Spinal cord (tissue), 4 donors: ENCODE results near the gene ZNF432. TPM values are rescaled to one million over a fixed set of nuclear protein-coding genes. Genes with fewer than 3 reads are reported as not detected.

ENCODE experiments used
- polyA plus RNA-seq, 2 donors: library from polyadenylated mRNA; unstranded; fragments of 120-200 nt; gene quantifications; one replicate each; pipeline ENCODE4 v1.2.1, GENCODE V29; 2013; ENCODE audit not compliant: insufficient read length in 2 of 2
- total RNA-seq, 2 donors: library from RNA; depleted of rRNA in 1 of 2; stranded (reverse); fragments of 120-200 nt in 1 of 2; fragments of >200 nt in 1 of 2; gene quantifications; one replicate each; pipeline versions ENCODE4 v1.2.3 to v1.2.4, GENCODE V29; 2013 to 2014

ZNF432 gene
- total and polyA plus RNA-seq, 4 donors: 17.7 to 24.2 (median 20.1) TPM

Other genes starting within 250 kb of the ZNF432 start
- 10 to 100 TPM; 31.0 to 46.1 TPM for gene ZNF577, start 160.9 kb downstream of the ZNF432 start, total RNA-seq
- 10 to 100 TPM; 32.8 to 46.2 TPM for gene ZNF577, start 160.9 kb downstream of the ZNF432 start, polyA plus RNA-seq
- 10 to 100 TPM; 32.9 to 34.9 TPM for gene ZNF649, start 143.8 kb downstream of the ZNF432 start, total RNA-seq
- gene ZNF649, start 143.8 kb downstream of the ZNF432 start, polyA plus RNA-seq: 10 to 100 TPM; 28.4 to 36.4 TPM
- 10 to 100 TPM; 10.5 to 12.2 TPM for gene ZNF613, start 121.4 kb downstream of the ZNF432 start, total RNA-seq
- 1 to 10 TPM; 9.5 to 9.8 TPM for gene ZNF613, start 121.4 kb downstream of the ZNF432 start, polyA plus RNA-seq
- 10 to 100 TPM; 15.2 to 15.9 TPM for gene ZNF350, start 62.0 kb downstream of the ZNF432 start, total RNA-seq
- gene ZNF350, start 62.0 kb downstream of the ZNF432 start, polyA plus RNA-seq: 10 to 100 TPM; 15.8 to 16.6 TPM
- gene ZNF615, start 40.6 kb downstream of the ZNF432 start, total RNA-seq: 10 to 100 TPM; 22.1 to 27.8 TPM
- 10 to 100 TPM; 12.8 to 15.4 TPM for gene ZNF615, start 40.6 kb downstream of the ZNF432 start, polyA plus RNA-seq
- 10 to 100 TPM; 14.5 to 19.7 TPM for gene ZNF614, start 20.5 kb downstream of the ZNF432 start, total RNA-seq
- 10 to 100 TPM; 13.0 to 17.6 TPM for gene ZNF614, start 20.5 kb downstream of the ZNF432 start, polyA plus RNA-seq
- gene ZNF841, start 46.9 kb upstream of the ZNF432 start, total RNA-seq: 10 to 100 TPM; 25.9 to 33.0 TPM
- gene ZNF841, start 46.9 kb upstream of the ZNF432 start, polyA plus RNA-seq: 10 to 100 TPM; 12.0 to 20.8 TPM
- 10 to 100 TPM; 16.9 to 18.0 TPM for gene ZNF616, start 91.1 kb upstream of the ZNF432 start, total RNA-seq
- gene ZNF616, start 91.1 kb upstream of the ZNF432 start, polyA plus RNA-seq: 10 to 100 TPM in 1 of 2 donors, 1 to 10 TPM in 1; 9.1 to 10.6 TPM
- 10 to 100 TPM; 19.9 to 26.2 TPM for gene ZNF836, start 122.8 kb upstream of the ZNF432 start, total RNA-seq
- gene ZNF836, start 122.8 kb upstream of the ZNF432 start, polyA plus RNA-seq: 10 to 100 TPM; 11.9 to 14.5 TPM
- gene PPP2R1A, start 141.2 kb upstream of the ZNF432 start, total RNA-seq: 100 to 1,000 TPM; 217 to 232 TPM
- gene PPP2R1A, start 141.2 kb upstream of the ZNF432 start, polyA plus RNA-seq: 100 to 1,000 TPM; 726 to 752 TPM
- gene ZNF766, start 220.7 kb upstream of the ZNF432 start, total RNA-seq: 10 to 100 TPM; 13.7 to 22.1 TPM
- gene ZNF766, start 220.7 kb upstream of the ZNF432 start, polyA plus RNA-seq: 10 to 100 TPM; 10.2 to 10.7 TPM
- 10 to 100 TPM; 10.0 to 13.4 TPM for gene ZNF480, start 248.3 kb upstream of the ZNF432 start, total RNA-seq
- gene ZNF480, start 248.3 kb upstream of the ZNF432 start, polyA plus RNA-seq: 10 to 100 TPM in 1 of 2 donors, 1 to 10 TPM in 1; 8.2 to 10.8 TPM